GM23338 (cell line): Measurements from ENCODE around the gene XPR1. TPM values are rescaled to one million over a fixed set of nuclear protein-coding genes. Genes with fewer than 3 reads are reported as not detected.

Source experiments
- ATAC-seq: fragments of 200-7000 bp; cut with Tn5 transposase; 3 replicates; pipeline ENCODE4 v1.9.1; 2020
- DNase-seq: peaks from one replicate; pipeline ENCODE4 v3.0.0-alpha.2; 2015; ENCODE audit warnings: low spot score
- H2AFZ ChIP-seq: fragments of 200-600 bp; sonication (generic); 2 replicates; pipeline ENCODE4 v1.8.0; 2016; ENCODE audit warnings: antibody characterized with exemption, mild to moderate bottlenecking, moderate library complexity
- H3F3A ChIP-seq: fragments of 200-600 bp; sonication (generic); replicated peaks from 2 replicates; pipeline ENCODE4 v1.8.0; 2017; ENCODE audit warnings: antibody characterized with exemption, mixed run types, low read depth
- H3K27ac ChIP-seq: fragments of 200-600 bp; sonication (generic); 2 replicates; pipeline ENCODE4 v1.6.1; 2016; ENCODE audit warnings: low read depth
- H3K27me3 ChIP-seq: fragments of 200-600 bp; sonication (generic); 2 replicates; pipeline ENCODE4 v1.8.0; 2016; ENCODE audit warnings: mild to moderate bottlenecking, mixed run types, moderate library complexity; ENCODE audit not compliant: insufficient read depth
- H3K36me3 ChIP-seq: fragments of 200-600 bp; sonication (generic); 2 replicates; pipeline ENCODE4 v1.8.0; 2016; ENCODE audit warnings: mild to moderate bottlenecking; ENCODE audit not compliant: insufficient read depth
- H3K4me1 ChIP-seq: fragments of 200-600 bp; sonication (generic); 2 replicates; pipeline ENCODE4 v1.8.0; 2016; ENCODE audit warnings: mild to moderate bottlenecking, moderate library complexity; ENCODE audit not compliant: insufficient read depth
- H3K4me2 ChIP-seq: fragments of 200-600 bp; sonication (generic); 2 replicates; pipeline ENCODE4 v1.7.1; 2017; ENCODE audit warnings: mixed run types
- H3K4me3 ChIP-seq: fragments of 200-600 bp; sonication (generic); 2 replicates; pipeline ENCODE4 v1.6.1; 2016; ENCODE audit warnings: mixed run types
- H3K79me2 ChIP-seq: fragments of 200-600 bp; sonication (generic); replicated peaks from 2 replicates; pipeline ENCODE4 v1.8.0; 2017; ENCODE audit warnings: mild to moderate bottlenecking; ENCODE audit not compliant: insufficient read depth
- H3K9me2 ChIP-seq: fragments of 200-600 bp; sonication (generic); 2 replicates; pipeline ENCODE4 v1.8.0; 2017; ENCODE audit not compliant: insufficient read depth
- H4K20me1 ChIP-seq: fragments of 200-600 bp; sonication (generic); replicated peaks from 2 replicates; pipeline ENCODE4 v1.8.0; 2017; ENCODE audit warnings: mild to moderate bottlenecking; ENCODE audit not compliant: insufficient read depth
- H3K27ac Mint-ChIP-seq: 2 replicates; pipeline ENCODE4 v1.8.0; 2020; ENCODE audit warnings: inconsistent platforms, mild to moderate bottlenecking, moderate library complexity, mixed read lengths
- H3K27me3 Mint-ChIP-seq: 3 replicates; pipeline ENCODE4 v1.8.0; 2022; ENCODE audit warnings: low read depth, mild to moderate bottlenecking, moderate library complexity, mixed read lengths, inconsistent platforms; ENCODE audit not compliant: insufficient read depth, poor library complexity
- H3K36me3 Mint-ChIP-seq: 3 replicates; pipeline ENCODE4 v1.8.0; 2021; ENCODE audit warnings: low read depth, mild to moderate bottlenecking, inconsistent platforms, moderate library complexity, mixed read lengths
- H3K4me1 Mint-ChIP-seq: 3 replicates; pipeline ENCODE4 v1.8.0; 2020; ENCODE audit warnings: mild to moderate bottlenecking, inconsistent platforms, mixed read lengths
- H3K4me3 Mint-ChIP-seq: 3 replicates; pipeline ENCODE4 v1.8.0; 2021; ENCODE audit warnings: moderate library complexity, mild to moderate bottlenecking, inconsistent platforms, mixed read lengths
- H3K9me3 Mint-ChIP-seq: 3 replicates; pipeline ENCODE4 v1.8.0; 2020; ENCODE audit warnings: moderate library complexity, mild to moderate bottlenecking, inconsistent platforms, mixed read lengths
- CREB1 ChIP-seq: fragments of 250-450 bp; sonication (Bioruptor Pico); IDR thresholded peaks from 2 replicates; pipeline ENCODE4 v1.5.0; 2020; ENCODE audit warnings: low read depth, mild to moderate bottlenecking, moderate library complexity
- CTCF ChIP-seq, 2 experiments: fragments of 200-600 bp in 1 of 2; sonication (generic) in 1 of 2; conservative IDR thresholded peaks; 2 replicates each; pipeline versions ENCODE4 v1.5.1 to v1.6.1; 2016 to 2017; ENCODE audit warnings: antibody characterized with exemption in 2 of 2, low read depth in 2 of 2, mild to moderate bottlenecking in 2 of 2, moderate library complexity in 1 of 2
- ETS1 ChIP-seq: IDR thresholded peaks from 2 replicates; pipeline ENCODE4 v1.6.1; 2016; ENCODE audit warnings: antibody characterized with exemption
- EZH2 ChIP-seq: fragments of 200-600 bp; sonication (generic); IDR thresholded peaks from one replicate; pipeline ENCODE4 v1.8.0; 2017; ENCODE audit warnings: antibody characterized with exemption, mild to moderate bottlenecking, low read depth; ENCODE audit not compliant: unreplicated experiment
- EZH2phosphoT487 ChIP-seq: fragments of 200-600 bp; sonication (generic); IDR thresholded peaks from one replicate; pipeline ENCODE4 v1.8.1; 2018; ENCODE audit warnings: antibody characterized with exemption; ENCODE audit not compliant: unreplicated experiment
- NANOG ChIP-seq: IDR thresholded peaks from 2 replicates; pipeline ENCODE4 v1.6.1; 2016; ENCODE audit warnings: antibody characterized with exemption, borderline replicate concordance
- POLR2AphosphoS5 ChIP-seq: IDR thresholded peaks from 2 replicates; pipeline ENCODE4 v1.6.1; 2016; ENCODE audit warnings: antibody characterized with exemption, low read depth
- REST ChIP-seq: IDR thresholded peaks from one replicate; pipeline ENCODE4 v1.6.1; 2018; ENCODE audit warnings: antibody characterized with exemption; ENCODE audit not compliant: unreplicated experiment
- STAT1 ChIP-seq: IDR thresholded peaks from one replicate; pipeline ENCODE4 v1.6.1; 2016; ENCODE audit warnings: antibody characterized with exemption; ENCODE audit not compliant: unreplicated experiment
- ZNF114 ChIP-seq: fragments of 250-450 bp; sonication (Bioruptor Pico); IDR thresholded peaks from 2 replicates; pipeline ENCODE4 v1.5.0; 2020; ENCODE audit warnings: mild to moderate bottlenecking, moderate library complexity
- ZNF331 ChIP-seq: fragments of 250-450 bp; sonication (Bioruptor Pico); IDR thresholded peaks from 2 replicates; pipeline ENCODE4 v1.5.0; 2020; ENCODE audit warnings: low read depth, mild to moderate bottlenecking, moderate library complexity
- ZNF462 ChIP-seq: fragments of 250-450 bp; sonication (Bioruptor Pico); IDR thresholded peaks from 2 replicates; pipeline ENCODE4 v1.5.0; 2020; ENCODE audit warnings: mild to moderate bottlenecking, moderate library complexity
- polyA plus RNA-seq: library from polyadenylated mRNA; unstranded; fragments of >200 nt; fragmentation: Nextera tagmentation; extraction: Ambion mirVana; gene quantifications from 2 replicates; pipeline ENCODE4 v1.2.1, GENCODE V29; 2016
- total RNA-seq: library from RNA; depleted of rRNA; stranded (reverse); fragments of >200 nt; shearing (Covaris generic); gene quantifications from 2 replicates; pipeline ENCODE4 v1.2.3, GENCODE V29; 2014

The XPR1 gene
- total and polyA plus RNA-seq, 2 experiments from 2014 or later: 9.3 to 38.1 TPM

GRCh38 chr1:180796897-180797640, 165.2 kb downstream of the XPR1 start (continued):
- TF ChIP-seq POLR2AphosphoS5: no peak
- TF ChIP-seq CREB1 (CRISPR knock-in tag): no peak
- TF ChIP-seq ZNF114 (CRISPR knock-in tag): no peak

- Mint-ChIP-seq H3K27ac (no peak overlapping the region), H3K36me3 (no peaks in the 10 kb centered on the region), H3K9me3 (no peaks in the 10 kb centered on the region), H3K4me1 (0 out of 3 replicates have a peak, but pooled peaks cover 2% of the 10 kb centered on the region), H3K4me3 (no peak overlapping the region), H3K27me3 (peaks cover 3% of the 10 kb centered on the region)
- Histone ChIP-seq H3K36me3 (no peaks in the 10 kb centered on the region), H3K27ac (no peak overlapping the region; the same call in 1 of the 2 replicates), H3K4me3 (no peak overlapping the region), H3K9me2 (0 out of 2 replicates have a peak, but pooled peaks cover 6% of the 10 kb centered on the region), H3F3A (no peaks in the 10 kb centered on the region), H3K4me2 (no peak overlapping the region), H3K79me2 (no peaks in the 10 kb centered on the region), H4K20me1 (no peaks in the 10 kb centered on the region), H3K4me1 (no peaks in the 10 kb centered on the region), H2AFZ (no peak overlapping the region), H3K27me3 (no peaks in the 10 kb centered on the region)
- DNase-seq: no peak
- no peak for ATAC-seq
- TF ChIP-seq STAT1 (no peak), CTCF (conservative IDR thresholded peaks at IDR 0.05; ENCODE audit: low read depth in 2 of 2) (no peak), REST (no peak), EZH2 (no peak), EZH2phosphoT487 (no peak), ETS1 (no peak), ZNF331 (CRISPR knock-in tag) (no peak), CREB1 (CRISPR knock-in tag) (no peak), NANOG (no peak), POLR2AphosphoS5 (no peak), ZNF462 (CRISPR knock-in tag) (no peak)
Measured at GRCh38 chr1:180800945-180801344, 169.1 kb downstream of the XPR1 start.
